Activated CD4-positive, alpha-beta T cell treated with anti-CD3 and anti-CD28 coated beads, Interleukin-2, amount 10 ng/mL, durations not matched to agents 24 days and 14 days (primary cell): ENCODE results near the gene RAI14. TPM values are rescaled to one million over a fixed set of nuclear protein-coding genes. Genes with fewer than 3 reads are reported as not detected.

Experiments
- DNase-seq: peaks from one replicate; pipeline ENCODE4 v3.0.0; 2022
- H3K27ac Mint-ChIP-seq: one replicate; pipeline ENCODE4 v1.8.0; 2022; ENCODE audit warnings: mild to moderate bottlenecking, mixed read lengths
- H3K27me3 Mint-ChIP-seq: one replicate; pipeline ENCODE4 v1.8.0; 2022; ENCODE audit warnings: mixed read lengths
- H3K36me3 Mint-ChIP-seq: one replicate; pipeline ENCODE4 v1.8.0; 2022; ENCODE audit warnings: low read depth, mild to moderate bottlenecking, mixed read lengths
- H3K4me1 Mint-ChIP-seq: one replicate; pipeline ENCODE4 v1.8.0; 2021; ENCODE audit warnings: mixed read lengths
- H3K4me3 Mint-ChIP-seq: one replicate; pipeline ENCODE4 v1.8.0; 2022; ENCODE audit warnings: mild to moderate bottlenecking, moderate library complexity, mixed read lengths
- H3K9me3 Mint-ChIP-seq: one replicate; pipeline ENCODE4 v1.8.0; 2021; ENCODE audit warnings: mixed read lengths
- intact Hi-C: fragments of 100-400 bp; cut with micrococcal nuclease; formaldehyde crosslinking; loops from one replicate; pipeline ENCODE4 v1.15.1; 2023
- total RNA-seq: library from RNA; stranded (reverse); gene quantifications from 2 replicates; pipeline ENCODE4 v1.2.3, GENCODE V29; 2022

The RAI14 gene
- total RNA-seq, 1 donor from 2014 or later: 5.1 TPM

- peaks cover 48% of the 10 kb centered on the region for H3K27me3 Mint-ChIP-seq
- H3K27ac Mint-ChIP-seq: no peak overlapping the region
- H3K4me1 Mint-ChIP-seq: peaks cover 15% of the 10 kb centered on the region
- H3K36me3 Mint-ChIP-seq: no peaks in the 10 kb centered on the region
- no peaks in the 10 kb centered on the region for H3K9me3 Mint-ChIP-seq
- peak; percentile 59 for DNase-seq
- peak overlapping the region; percentile 69 for H3K4me3 Mint-ChIP-seq
- intact Hi-C loops: no loop called here
Observed at GRCh38 chr5:34656700-34657273, 659 bp downstream of the RAI14 start.

GRCh38 chr5:34657274-34657921 is 1.3 kb downstream of the RAI14 start:
- Mint-ChIP-seq H3K9me3 (no peaks in the 10 kb centered on the region), H3K27me3 (peaks cover 45% of the 10 kb centered on the region), H3K36me3 (no peaks in the 10 kb centered on the region), H3K4me3 (peak overlapping the region; percentile 69), H3K27ac (no peak overlapping the region), H3K4me1 (peaks cover 15% of the 10 kb centered on the region)
- DNase-seq: no peak
- intact Hi-C loops: no loop called here

GRCh38 chr5:34657988-34658387 is 1.9 kb downstream of the RAI14 start:
- H3K9me3 Mint-ChIP-seq: no peaks in the 10 kb centered on the region
- H3K27me3 Mint-ChIP-seq: peaks cover 42% of the 10 kb centered on the region
- H3K36me3 Mint-ChIP-seq: no peaks in the 10 kb centered on the region
- H3K4me3 Mint-ChIP-seq: peak overlapping the region; percentile 69
- no peak for DNase-seq
- peaks cover 15% of the 10 kb centered on the region for H3K4me1 Mint-ChIP-seq
- no peak overlapping the region for H3K27ac Mint-ChIP-seq
- intact Hi-C loops: no loop called here

- Mint-ChIP-seq H3K9me3 (no peaks in the 10 kb centered on the region), H3K4me1 (peaks cover 15% of the 10 kb centered on the region), H3K36me3 (no peaks in the 10 kb centered on the region), H3K4me3 (no peak overlapping the region), H3K27ac (no peak overlapping the region), H3K27me3 (peaks cover 33% of the 10 kb centered on the region)
- intact Hi-C loops: no loop called here
- DNase-seq: no peak
Observed at GRCh38 chr5:34659168-34659567, 3.0 kb downstream of the RAI14 start.

- H3K9me3 Mint-ChIP-seq: no peaks in the 10 kb centered on the region
- intact Hi-C loops: no loop called here
- H3K27ac Mint-ChIP-seq: no peak overlapping the region
- no peak overlapping the region for H3K4me3 Mint-ChIP-seq
- no peak for DNase-seq
- H3K36me3 Mint-ChIP-seq: no peaks in the 10 kb centered on the region
- H3K27me3 Mint-ChIP-seq: peaks cover 20% of the 10 kb centered on the region
- peaks cover 11% of the 10 kb centered on the region for H3K4me1 Mint-ChIP-seq
Observed at GRCh38 chr5:34660444-34660843, 4.3 kb downstream of the RAI14 start.

GRCh38 chr5:34663771-34664496 is 7.8 kb downstream of the RAI14 start:
- no peak for DNase-seq
- Mint-ChIP-seq H3K9me3 (no peaks in the 10 kb centered on the region), H3K36me3 (no peaks in the 10 kb centered on the region), H3K4me3 (no peak overlapping the region), H3K27me3 (no peaks in the 10 kb centered on the region), H3K27ac (no peak overlapping the region), H3K4me1 (no peaks in the 10 kb centered on the region)
- intact Hi-C loops: no loop called here

GRCh38 chr5:34666392-34667080 is 10.4 kb downstream of the RAI14 start:
- Mint-ChIP-seq H3K36me3 (no peaks in the 10 kb centered on the region), H3K4me1 (no peaks in the 10 kb centered on the region), H3K9me3 (no peaks in the 10 kb centered on the region), H3K27me3 (no peaks in the 10 kb centered on the region), H3K4me3 (no peak overlapping the region), H3K27ac (no peak overlapping the region)
- intact Hi-C loops: no loop called here
- DNase-seq: no peak

DNA sequence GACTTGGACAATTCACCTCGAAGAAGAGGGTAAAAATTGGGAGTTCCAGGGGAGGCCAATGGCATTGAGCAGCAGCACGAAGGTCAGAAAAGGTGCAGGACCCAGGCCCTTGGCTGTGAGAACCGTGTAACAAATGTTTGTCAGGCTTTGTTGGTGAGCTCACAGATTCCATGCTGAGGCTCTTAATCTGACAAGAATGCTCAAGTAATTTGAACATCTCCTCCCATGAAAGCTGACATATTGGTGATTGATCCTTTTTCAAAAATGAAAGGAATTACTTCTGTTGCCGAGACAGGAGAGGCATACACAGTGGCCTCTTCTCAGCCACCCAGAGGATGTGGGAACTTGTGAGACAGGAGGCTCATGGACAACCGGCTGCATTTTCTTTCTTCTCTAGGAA is 11.6 kb downstream of the RAI14 start:
- Mint-ChIP-seq H3K9me3 (no peaks in the 10 kb centered on the region), H3K27me3 (no peaks in the 10 kb centered on the region), H3K36me3 (no peaks in the 10 kb centered on the region), H3K27ac (no peak overlapping the region), H3K4me1 (no peaks in the 10 kb centered on the region), H3K4me3 (no peak overlapping the region)
- DNase-seq: no peak
- intact Hi-C loops: no loop called here

DNA sequence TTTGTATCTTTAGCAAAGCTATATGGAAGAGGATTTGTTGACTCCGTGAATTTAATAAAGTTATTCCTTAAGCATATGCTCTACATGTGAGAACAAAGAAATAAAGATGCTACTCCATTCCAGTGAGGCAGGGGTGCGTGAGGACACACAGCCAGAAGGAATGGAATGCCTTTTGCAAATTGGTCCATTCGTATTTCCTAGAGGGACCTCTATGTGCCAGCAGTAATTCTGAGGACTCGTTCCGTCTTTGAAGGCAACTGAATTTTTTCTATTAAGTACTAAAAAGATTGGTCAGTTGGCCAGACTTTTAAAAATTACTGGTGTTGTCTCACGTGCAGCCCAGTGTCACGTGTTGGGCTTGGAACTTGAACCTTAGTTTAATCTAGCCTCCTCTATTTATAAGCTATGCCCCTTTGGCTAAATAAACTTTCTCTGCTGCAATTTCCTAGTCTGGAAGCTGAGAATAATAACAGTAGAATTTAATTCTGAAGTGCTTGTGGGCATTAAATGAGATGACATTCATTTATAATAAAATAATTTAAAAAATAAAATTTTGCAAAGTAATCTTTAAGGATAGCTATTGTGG is 13.9 kb downstream of the RAI14 start:
- H3K27ac Mint-ChIP-seq: no peak overlapping the region
- H3K9me3 Mint-ChIP-seq: no peaks in the 10 kb centered on the region
- intact Hi-C loops: no loop called here
- H3K36me3 Mint-ChIP-seq: no peaks in the 10 kb centered on the region
- no peaks in the 10 kb centered on the region for H3K4me1 Mint-ChIP-seq
- H3K4me3 Mint-ChIP-seq: no peak overlapping the region
- no peak for DNase-seq
- H3K27me3 Mint-ChIP-seq: no peaks in the 10 kb centered on the region

GRCh38 chr5:34672196-34672595 is 16.1 kb downstream of the RAI14 start:
- Mint-ChIP-seq H3K4me1 (no peaks in the 10 kb centered on the region), H3K36me3 (no peaks in the 10 kb centered on the region), H3K9me3 (no peaks in the 10 kb centered on the region), H3K27ac (no peak overlapping the region), H3K4me3 (no peak overlapping the region), H3K27me3 (no peaks in the 10 kb centered on the region)
- DNase-seq: no peak
- intact Hi-C loops: no loop called here

GRCh38 chr5:34673463-34674125 is 17.5 kb downstream of the RAI14 start:
- H3K4me1 Mint-ChIP-seq: no peaks in the 10 kb centered on the region
- no peak overlapping the region for H3K27ac Mint-ChIP-seq
- H3K4me3 Mint-ChIP-seq: no peak overlapping the region
- no peaks in the 10 kb centered on the region for H3K36me3 Mint-ChIP-seq
- no peaks in the 10 kb centered on the region for H3K27me3 Mint-ChIP-seq
- DNase-seq: no peak
- no peaks in the 10 kb centered on the region for H3K9me3 Mint-ChIP-seq
- intact Hi-C loops: no loop called here

DNA sequence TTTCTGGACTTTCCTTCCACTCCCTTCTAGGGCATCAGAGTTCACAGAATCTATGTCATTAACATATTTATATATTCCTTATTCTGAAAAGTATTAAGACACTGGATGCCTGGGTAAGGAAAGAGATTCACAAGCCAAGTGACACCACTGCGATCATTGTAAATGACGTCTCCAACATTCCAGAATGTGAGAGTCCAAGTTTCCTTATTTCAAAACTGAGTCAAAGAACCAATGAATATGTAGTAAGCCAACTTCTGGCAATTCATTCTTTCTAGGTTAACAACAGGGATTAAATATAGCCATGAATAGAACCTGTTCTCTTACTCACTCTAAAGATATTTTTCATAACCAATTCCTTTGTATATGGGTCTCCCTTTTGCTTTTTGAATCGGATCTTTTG is 18.1 kb downstream of the RAI14 start:
- Mint-ChIP-seq H3K4me3 (no peak overlapping the region), H3K27ac (no peak overlapping the region), H3K9me3 (no peaks in the 10 kb centered on the region), H3K36me3 (no peaks in the 10 kb centered on the region), H3K4me1 (no peaks in the 10 kb centered on the region), H3K27me3 (no peaks in the 10 kb centered on the region)
- intact Hi-C loops: no loop called here
- no peak for DNase-seq

DNA sequence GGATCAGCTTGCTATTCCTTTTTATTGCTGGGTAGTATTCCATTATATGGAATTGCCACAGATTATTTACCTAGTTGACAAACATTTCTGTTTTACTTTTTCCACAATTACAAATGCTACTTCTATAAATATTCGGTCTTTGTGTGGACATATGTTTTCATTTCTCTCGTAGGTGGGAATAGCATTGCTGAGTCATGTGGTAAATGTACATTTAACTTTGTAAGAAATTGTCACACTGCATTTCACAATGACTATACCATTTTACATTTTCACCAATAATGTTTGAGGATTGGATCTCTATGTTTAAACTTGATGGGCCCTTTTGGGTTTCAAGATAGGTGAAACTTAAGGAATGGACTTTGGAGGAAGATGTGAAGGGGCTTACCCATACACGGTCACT is 19.7 kb downstream of the RAI14 start:
- intact Hi-C loops: no loop called here
- no peaks in the 10 kb centered on the region for H3K27me3 Mint-ChIP-seq
- H3K36me3 Mint-ChIP-seq: no peaks in the 10 kb centered on the region
- H3K9me3 Mint-ChIP-seq: no peaks in the 10 kb centered on the region
- no peak overlapping the region for H3K27ac Mint-ChIP-seq
- H3K4me1 Mint-ChIP-seq: no peaks in the 10 kb centered on the region
- no peak for DNase-seq
- H3K4me3 Mint-ChIP-seq: no peak overlapping the region
